Measurements from ENCODE around the gene UBA3.

Gene UBA3
- 49.8 to 81.7 (median 51.0) reads per million in 4 donors for total RNA-seq

GRCh38 chr3:69080233-69080920 lies at the start of gene UBA3:
UBA3 (minus strand) TSS chr3:69080365; CDS start chr3:69080353, 12 bp downstream.
- peak; percentile 85 to 90 (median 90) for DNase-seq

- DNase-seq: no peak
Measured at GRCh38 chr3:69129531-69129930, 49.4 kb upstream of the UBA3 start.

GRCh38 chr3:69128509-69128908 lies 48.3 kb upstream of the UBA3 start:
- no peak for DNase-seq

- no peak for DNase-seq
Measured at GRCh38 chr3:69126999-69127398, 46.8 kb upstream of the UBA3 start.

- DNase-seq: no peak
Measured at GRCh38 chr3:69126216-69126615, 46.1 kb upstream of the UBA3 start.

GRCh38 chr3:69122403-69122802 lies 42.2 kb upstream of the UBA3 start, which contains the start of gene LMOD3:
LMOD3 (minus strand) TSS chr3:69122595; CDS start chr3:69122386, 209 bp downstream.
- no peak for DNase-seq

GRCh38 chr3:69121950-69122349 lies 41.8 kb upstream of the UBA3 start:
- no peak for DNase-seq

GRCh38 chr3:69121513-69121912 lies 41.3 kb upstream of the UBA3 start:
- DNase-seq: no peak

GRCh38 chr3:69120879-69121464 lies 40.8 kb upstream of the UBA3 start:
- DNase-seq: peak; percentile 49 to 80 (median 70)

GRCh38 chr3:69119681-69120080 lies 39.5 kb upstream of the UBA3 start:
- no peak for DNase-seq

GRCh38 chr3:69119138-69119537 lies 39.0 kb upstream of the UBA3 start:
- no peak for DNase-seq

GRCh38 chr3:69118555-69118954 lies 38.4 kb upstream of the UBA3 start:
- no peak for DNase-seq

GRCh38 chr3:69116897-69117296 lies 36.7 kb upstream of the UBA3 start:
- DNase-seq: no peak

- DNase-seq: no peak
Measured at GRCh38 chr3:69116162-69116561, 36.0 kb upstream of the UBA3 start.

GRCh38 chr3:69115731-69116130 lies 35.6 kb upstream of the UBA3 start:
- no peak for DNase-seq

GRCh38 chr3:69113536-69113935 lies 33.4 kb upstream of the UBA3 start:
- DNase-seq: no peak

GRCh38 chr3:69110941-69111546 lies 30.9 kb upstream of the UBA3 start:
- DNase-seq: no peak

- DNase-seq: no peak
Measured at GRCh38 chr3:69108811-69109210, 28.6 kb upstream of the UBA3 start.

GRCh38 chr3:69107841-69108240 lies 27.7 kb upstream of the UBA3 start:
- no peak for DNase-seq

GRCh38 chr3:69105320-69105719 lies 25.2 kb upstream of the UBA3 start:
- DNase-seq: no peak

GRCh38 chr3:69104586-69104985 lies 24.4 kb upstream of the UBA3 start:
- no peak for DNase-seq

GRCh38 chr3:69103123-69103522 lies 23.0 kb upstream of the UBA3 start:
- no peak for DNase-seq

GRCh38 chr3:69102384-69102783 lies 22.2 kb upstream of the UBA3 start:
- no peak for DNase-seq

- no peak for DNase-seq
Measured at GRCh38 chr3:69099576-69099975, 19.4 kb upstream of the UBA3 start.

Measured in T-helper 1 cell (primary cell).